HUDEP-2 (cell line): ENCODE measurements around the gene OGA.

Experiments
- DNase-seq, 76 experiments: peaks; one replicate each; lab custom pipeline; 2025; ENCODE audit not compliant: unreplicated experiment in 76 of 76; lab: John Stamatoyannopoulos, UW

The OGA gene

GRCh38 chr10:101763141-101763846 is 55.0 kb downstream of the OGA start:
- DNase-seq, result no peak

- no peak for DNase-seq
Observed at GRCh38 chr10:101762736-101763135, 55.5 kb downstream of the OGA start.

- no peak for DNase-seq
Observed at GRCh38 chr10:101761226-101761625, 57.0 kb downstream of the OGA start.

- no peak for DNase-seq
Observed at GRCh38 chr10:101760510-101760909, 57.7 kb downstream of the OGA start.

- DNase-seq, result no peak
Observed at GRCh38 chr10:101759309-101760247, 58.7 kb downstream of the OGA start.

- DNase-seq, result no peak
Observed at GRCh38 chr10:101758858-101759257, 59.4 kb downstream of the OGA start.

GRCh38 chr10:101752241-101752640 is 66.0 kb downstream of the OGA start:
- no peak for DNase-seq

- DNase-seq, result peak in 1 of 76 experiments; percentile 8
Observed at GRCh38 chr10:101749047-101750016, 68.9 kb downstream of the OGA start.

- DNase-seq, result no peak
Observed at GRCh38 chr10:101748496-101748895, 69.7 kb downstream of the OGA start.

- no peak for DNase-seq
Observed at GRCh38 chr10:101745074-101745696, 73.1 kb downstream of the OGA start.

GRCh38 chr10:101744267-101744666 is 74.0 kb downstream of the OGA start:
- DNase-seq, result no peak

GRCh38 chr10:101741938-101742337 is 76.3 kb downstream of the OGA start:
- DNase-seq, result no peak

GRCh38 chr10:101736666-101737065 is 81.6 kb downstream of the OGA start:
- no peak for DNase-seq
